SK-N-MC (cell line): Measurements from ENCODE around the gene GAST.

ENCODE experiments used
- EZH2 ChIP-seq: fragments of 200-600 bp; sonication (generic); IDR thresholded peaks from one replicate; pipeline ENCODE4 v1.6.1; 2017; ENCODE audit warnings: antibody characterized with exemption
- FOXP2 ChIP-seq: optimal IDR thresholded peaks from 2 replicates; pipeline ENCODE3; 2011; ENCODE audit warnings: mild to moderate bottlenecking, moderate library complexity; ENCODE audit not compliant: insufficient read depth; ENCODE audit errors: extremely low read length, control extremely low read depth
- POLR2AphosphoS5 ChIP-seq: IDR thresholded peaks from 2 replicates; pipeline ENCODE4 v1.6.1; 2012; ENCODE audit warnings: mild to moderate bottlenecking, low read depth, low read length, borderline replicate concordance

DNA sequence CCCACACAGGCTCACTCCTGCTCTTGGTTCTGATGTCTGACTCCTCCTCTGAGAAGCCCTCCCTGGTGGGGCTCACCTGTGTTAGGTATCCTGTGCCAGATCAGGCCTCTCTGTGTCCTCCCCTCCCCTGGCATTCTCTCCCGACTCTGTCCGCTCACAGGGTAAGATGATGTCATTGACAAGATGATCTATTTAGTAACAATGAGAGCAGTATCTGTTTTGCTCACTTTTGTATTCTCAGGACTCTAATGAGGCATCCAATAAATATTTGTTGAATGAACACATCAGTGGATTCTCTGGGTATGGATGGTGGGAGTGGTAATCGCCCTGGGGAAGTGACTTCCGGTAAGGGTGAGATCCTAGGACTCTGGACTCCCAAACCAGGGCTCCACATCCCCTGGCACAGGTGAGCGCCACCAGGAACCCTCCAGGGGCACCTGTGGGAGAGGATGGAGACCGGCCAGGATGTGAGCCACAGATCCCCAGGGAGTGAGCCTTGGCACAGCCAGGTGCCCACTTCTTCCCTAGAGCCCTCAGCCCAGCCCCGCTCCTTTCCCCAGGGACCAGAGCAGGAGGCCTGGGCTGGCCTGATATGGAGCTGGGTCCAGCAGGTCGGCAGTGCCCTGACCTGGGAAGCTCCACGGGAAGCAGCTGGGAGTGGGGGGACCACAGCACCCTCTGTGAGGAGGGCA lies 27.7 kb downstream of the GAST start:
- TF ChIP-seq POLR2AphosphoS5, result no peak
- TF ChIP-seq EZH2, result no peak
- no peak for TF ChIP-seq FOXP2
